Smooth muscle cell (in vitro differentiated cells): Measurements from ENCODE around the gene OR13C8. TPM values are rescaled to one million over a fixed set of nuclear protein-coding genes. Genes with fewer than 3 reads are reported as not detected.
"Not testable (repeated sequence)": the region's sequence is repeated elsewhere in the genome, so short reads cannot be mapped to it uniquely, and the experiment has no call there.

ENCODE experiments used
- DNase-seq: peaks from one replicate; lab custom pipeline; 2025; ENCODE audit not compliant: unreplicated experiment; lab: John Stamatoyannopoulos, UW
- H2AFZ ChIP-seq: fragments of 200-600 bp; sonication (generic); 2 replicates; pipeline ENCODE4 v1.6.0; 2016; ENCODE audit warnings: antibody characterized with exemption, low read depth, mild to moderate bottlenecking
- H3F3A ChIP-seq: fragments of 200-600 bp; sonication (generic); 2 replicates; pipeline ENCODE4 v1.6.0; 2017; ENCODE audit warnings: antibody characterized with exemption, low read depth
- H3K27ac ChIP-seq: fragments of 200-600 bp; sonication (generic); 2 replicates; pipeline ENCODE4 v1.5.1; 2016; ENCODE audit warnings: low read depth, mild to moderate bottlenecking
- H3K27me3 ChIP-seq: fragments of 200-600 bp; sonication (generic); 2 replicates; pipeline ENCODE4 v1.6.1; 2016; ENCODE audit warnings: low read depth, mild to moderate bottlenecking
- H3K36me3 ChIP-seq: fragments of 200-600 bp; sonication (generic); 2 replicates; pipeline ENCODE4 v1.5.1; 2016; ENCODE audit warnings: low read depth
- H3K4me1 ChIP-seq: fragments of 200-600 bp; sonication (generic); 2 replicates; pipeline ENCODE4 v1.5.1; 2016; ENCODE audit warnings: low read depth
- H3K4me2 ChIP-seq: fragments of 200-600 bp; sonication (generic); 2 replicates; pipeline ENCODE4 v1.6.0; 2016; ENCODE audit warnings: mild to moderate bottlenecking
- H3K4me3 ChIP-seq: fragments of 200-600 bp; sonication (generic); 2 replicates; pipeline ENCODE4 v1.5.1; 2016; ENCODE audit warnings: mild to moderate bottlenecking
- H3K79me2 ChIP-seq: fragments of 200-600 bp; sonication (generic); 2 replicates; pipeline ENCODE4 v1.6.0; 2016; ENCODE audit warnings: low read depth, mild to moderate bottlenecking
- H3K9ac ChIP-seq: fragments of 200-600 bp; sonication (generic); 2 replicates; pipeline ENCODE4 v1.6.0; 2016; ENCODE audit warnings: low read depth
- H3K9me3 ChIP-seq: fragments of 200-600 bp; sonication (generic); replicated peaks from 2 replicates; pipeline ENCODE4 v1.5.1; 2016; ENCODE audit warnings: low read depth
- H4K20me1 ChIP-seq: fragments of 200-600 bp; sonication (generic); 2 replicates; pipeline ENCODE4 v1.6.0; 2016; ENCODE audit warnings: low read depth
- WGBS: methylation state at CpG from one replicate; pipeline ENCODE4 v1.1.7; 2016; ENCODE audit warnings: low lambda C conversion rate; 5-methylcytosine and 5-hydroxymethylcytosine counted together
- polyA plus RNA-seq: library from polyadenylated mRNA; unstranded; fragments of >200 nt; fragmentation: Nextera tagmentation; extraction: Ambion mirVana; gene quantifications from 2 replicates; pipeline ENCODE4 v1.2.1, GENCODE V29; 2016
- total RNA-seq: library from RNA; depleted of rRNA; stranded (reverse); fragments of >200 nt; gene quantifications from 2 replicates; pipeline ENCODE4 v1.2.3, GENCODE V29; 2014
- TF ChIP-seq, protein P1 (sequence below): fragments of 200-600 bp; sonication (generic); IDR thresholded peaks from 2 replicates; pipeline ENCODE4 v1.5.1; 2017; ENCODE audit warnings: borderline replicate concordance, mild to moderate bottlenecking, antibody characterized with exemption; ENCODE audit not compliant: insufficient read depth, poor library complexity, severe bottlenecking

Gene OR13C8
- total and polyA plus RNA-seq, 2 experiments from 2014 or later: not detected

- not testable (repeated sequence) for H3K9me3 ChIP-seq, H3K4me1 ChIP-seq, H3K27ac ChIP-seq, H3K4me2 ChIP-seq, H3K4me3 ChIP-seq, DNase-seq, H2AFZ ChIP-seq, H3F3A ChIP-seq, H3K36me3 ChIP-seq, H3K27me3 ChIP-seq, H3K79me2 ChIP-seq, H3K9ac ChIP-seq, H4K20me1 ChIP-seq
These were observed 30.3 kb downstream of the OR13C8 start, which contains the start of gene OR13C5 for GRCh38 chr9:104599313-104599712. OR13C5 (minus strand) TSS chr9:104599413; CDS start chr9:104599413, 0 bp downstream.

- Histone ChIP-seq H3F3A (no peaks in the 10 kb centered on the region), H3K27me3 (no peaks in the 10 kb centered on the region), H3K9ac (no peak overlapping the region), H2AFZ (no peak overlapping the region), H4K20me1 (no peaks in the 10 kb centered on the region), H3K4me2 (no peak overlapping the region), H3K4me1 (peaks cover 11% of the 10 kb centered on the region), H3K9me3 (no peaks in the 10 kb centered on the region), H3K36me3 (no peaks in the 10 kb centered on the region), H3K4me3 (no peak overlapping the region), H3K27ac (no peak overlapping the region), H3K79me2 (no peaks in the 10 kb centered on the region)
- WGBS: 81% methylated on average over 3 of the region's 3 CpGs
- DNase-seq: no peak
- TF ChIP-seq, protein P1, sequence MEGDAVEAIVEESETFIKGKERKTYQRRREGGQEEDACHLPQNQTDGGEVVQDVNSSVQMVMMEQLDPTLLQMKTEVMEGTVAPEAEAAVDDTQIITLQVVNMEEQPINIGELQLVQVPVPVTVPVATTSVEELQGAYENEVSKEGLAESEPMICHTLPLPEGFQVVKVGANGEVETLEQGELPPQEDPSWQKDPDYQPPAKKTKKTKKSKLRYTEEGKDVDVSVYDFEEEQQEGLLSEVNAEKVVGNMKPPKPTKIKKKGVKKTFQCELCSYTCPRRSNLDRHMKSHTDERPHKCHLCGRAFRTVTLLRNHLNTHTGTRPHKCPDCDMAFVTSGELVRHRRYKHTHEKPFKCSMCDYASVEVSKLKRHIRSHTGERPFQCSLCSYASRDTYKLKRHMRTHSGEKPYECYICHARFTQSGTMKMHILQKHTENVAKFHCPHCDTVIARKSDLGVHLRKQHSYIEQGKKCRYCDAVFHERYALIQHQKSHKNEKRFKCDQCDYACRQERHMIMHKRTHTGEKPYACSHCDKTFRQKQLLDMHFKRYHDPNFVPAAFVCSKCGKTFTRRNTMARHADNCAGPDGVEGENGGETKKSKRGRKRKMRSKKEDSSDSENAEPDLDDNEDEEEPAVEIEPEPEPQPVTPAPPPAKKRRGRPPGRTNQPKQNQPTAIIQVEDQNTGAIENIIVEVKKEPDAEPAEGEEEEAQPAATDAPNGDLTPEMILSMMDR: no peak
These were observed 35.8 kb downstream of the OR13C8 start for GRCh38 chr9:104604801-104605200.

- H3K9ac ChIP-seq, DNase-seq, H4K20me1 ChIP-seq, H3K36me3 ChIP-seq, H2AFZ ChIP-seq, H3K27me3 ChIP-seq, H3K4me2 ChIP-seq, H3K79me2 ChIP-seq, H3F3A ChIP-seq, H3K9me3 ChIP-seq, H3K4me3 ChIP-seq, H3K27ac ChIP-seq: not testable (repeated sequence)
- 75% methylated on average over 1 of the region's 1 CpG for WGBS
- peaks cover 11% of the 10 kb centered on the region for H3K4me1 ChIP-seq
These were observed 36.6 kb downstream of the OR13C8 start, which contains the start of gene OR13C2 for GRCh38 chr9:104605527-104605926. OR13C2 (minus strand) TSS chr9:104605627; CDS start chr9:104605627, 0 bp downstream.

- DNase-seq: no peak
- Histone ChIP-seq H3K9me3 (no peaks in the 10 kb centered on the region), H3F3A (no peaks in the 10 kb centered on the region), H3K4me3 (no peak overlapping the region), H3K36me3 (no peaks in the 10 kb centered on the region), H4K20me1 (no peaks in the 10 kb centered on the region), H2AFZ (no peak overlapping the region), H3K27ac (no peak overlapping the region), H3K4me2 (no peak overlapping the region), H3K4me1 (peaks cover 11% of the 10 kb centered on the region), H3K79me2 (no peaks in the 10 kb centered on the region), H3K9ac (no peak overlapping the region), H3K27me3 (no peaks in the 10 kb centered on the region)
- WGBS: 84% methylated on average over 2 of the region's 2 CpGs
- TF ChIP-seq, protein P1: no peak
These were observed 37.2 kb downstream of the OR13C8 start for GRCh38 chr9:104606152-104606551.

DNA sequence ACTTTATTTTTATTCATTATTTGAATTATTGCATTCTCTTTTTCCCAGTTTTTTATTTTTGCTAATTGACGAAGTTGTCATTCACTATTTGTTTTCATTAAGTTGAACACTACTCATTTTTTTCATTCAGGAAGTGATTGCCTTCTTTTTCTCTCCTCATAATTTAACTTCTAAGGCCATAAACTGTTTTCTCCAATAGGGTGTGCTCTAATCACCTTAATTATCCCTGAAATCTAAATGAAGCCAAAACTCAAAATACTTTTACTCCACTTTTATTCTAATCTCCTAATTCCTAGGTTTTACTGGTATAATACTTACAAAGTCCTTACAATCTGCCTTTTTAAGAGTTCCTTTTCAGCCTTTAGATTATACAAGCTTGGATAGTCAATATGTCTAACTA, 39.4 kb downstream of the OR13C8 start:
- H3K36me3 ChIP-seq: no peaks in the 10 kb centered on the region
- no peak overlapping the region for H2AFZ ChIP-seq
- H3K4me1 ChIP-seq: peaks cover 11% of the 10 kb centered on the region
- no peak overlapping the region for H3K9ac ChIP-seq
- no peak overlapping the region for H3K4me2 ChIP-seq
- no peaks in the 10 kb centered on the region for H3F3A ChIP-seq
- H3K9me3 ChIP-seq: no peaks in the 10 kb centered on the region
- DNase-seq: no peak
- H3K4me3 ChIP-seq: no peak overlapping the region
- TF ChIP-seq, protein P1: peak; percentile 6
- no peaks in the 10 kb centered on the region for H3K27me3 ChIP-seq
- WGBS: 24% methylated on average over 1 of the region's 1 CpG
- H3K79me2 ChIP-seq: no peaks in the 10 kb centered on the region
- no peaks in the 10 kb centered on the region for H4K20me1 ChIP-seq
- H3K27ac ChIP-seq: no peak overlapping the region
